Left forelimb (tissue), 1 donor: ENCODE measurements around the gene MCRIP1.
"Not testable (repeated sequence)": the region's sequence is repeated elsewhere in the genome, so short reads cannot be mapped to it uniquely, and the experiment has no call there.

ENCODE experiments used
- DNase-seq: peaks from one replicate; pipeline ENCODE4 v3.0.0-alpha.2; 2018; ENCODE audit warnings: low spot score

The MCRIP1 gene

DNA sequence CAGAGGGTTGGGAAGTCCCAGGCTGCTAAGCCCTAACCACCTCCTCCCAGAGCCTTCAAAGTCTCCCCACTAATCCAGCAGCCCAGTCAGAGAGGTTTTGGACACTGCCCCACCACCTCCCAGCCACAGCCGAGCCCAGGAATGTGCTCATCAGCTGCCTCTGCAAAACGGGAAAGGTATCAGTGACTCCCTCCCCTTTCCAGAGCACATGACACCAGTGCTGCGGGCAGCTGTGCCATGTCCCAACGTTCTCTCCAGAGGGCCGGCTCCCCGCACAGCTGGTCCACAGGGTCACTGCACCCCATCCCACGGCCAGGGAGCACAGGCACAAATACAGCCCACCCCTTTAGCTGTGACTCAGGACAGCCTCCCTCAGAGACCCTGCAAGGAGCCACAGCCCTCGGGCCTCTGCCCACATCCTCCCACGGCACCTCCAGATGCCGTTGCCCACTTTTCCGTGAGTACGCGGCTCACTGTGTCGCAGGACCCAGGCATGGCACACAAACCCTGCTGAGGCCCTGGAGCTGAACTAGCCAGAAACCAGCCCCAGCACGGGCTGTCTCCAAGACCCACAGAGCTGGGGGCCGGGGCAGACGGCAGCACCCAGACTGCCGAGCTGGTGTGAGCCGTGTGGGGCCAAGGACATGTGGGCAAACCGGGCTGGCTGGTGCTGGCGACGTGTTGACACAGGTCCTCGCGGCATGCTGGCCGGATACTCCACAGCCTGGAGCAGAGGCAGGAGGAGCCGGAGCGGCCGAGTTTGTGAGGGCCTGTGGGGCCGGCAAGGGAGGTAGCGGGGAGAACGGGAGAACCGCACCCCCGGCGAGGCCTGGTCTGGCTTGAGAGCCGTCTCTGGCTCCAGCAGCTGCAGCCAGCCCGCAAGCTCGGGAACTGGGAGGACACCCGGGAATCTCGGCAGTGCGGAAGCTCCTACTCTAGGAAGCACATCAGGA, 8.0 kb upstream of the MCRIP1 start:
- DNase-seq = no peak

DNA sequence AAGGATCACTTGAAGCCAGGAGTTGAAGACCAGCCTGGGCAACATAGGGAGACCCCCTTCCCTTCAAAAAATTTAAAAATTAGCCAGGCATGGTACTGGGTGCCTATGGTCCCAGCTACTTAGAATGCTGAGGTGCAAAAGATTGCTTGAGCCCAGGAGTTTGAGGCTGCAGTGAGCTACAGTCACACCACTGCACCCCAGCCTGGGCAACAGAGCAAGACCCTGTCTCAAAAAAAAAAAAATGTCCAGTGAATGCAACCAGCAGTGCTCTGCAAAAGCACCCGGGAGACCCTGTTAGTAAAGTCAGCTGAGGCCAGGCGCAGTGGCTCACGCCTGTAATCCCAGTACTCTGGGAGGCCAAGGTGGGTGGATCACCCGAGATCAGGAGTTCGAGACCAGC, 7.0 kb upstream of the MCRIP1 start:
- not testable (repeated sequence) for DNase-seq

DNA sequence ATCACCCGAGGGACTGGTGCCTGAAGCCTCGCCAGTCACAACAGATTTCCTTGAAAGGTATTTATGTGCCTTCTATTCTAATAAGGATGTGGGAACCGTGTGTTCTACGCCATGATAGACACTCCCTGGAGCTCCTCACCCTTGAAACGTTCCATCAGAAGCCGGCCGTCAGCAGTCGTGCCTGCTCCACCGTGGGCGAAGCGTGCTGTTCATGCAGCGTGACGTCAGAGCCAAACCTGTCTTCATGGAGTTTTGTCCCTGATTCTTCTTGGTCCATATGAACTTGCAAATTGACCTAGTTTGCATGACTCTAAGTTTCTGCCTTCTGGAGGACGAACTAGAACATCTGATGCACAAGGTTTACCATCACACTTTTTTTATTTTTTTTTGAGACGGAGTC, 6.2 kb upstream of the MCRIP1 start:
- DNase-seq = no peak

DNA sequence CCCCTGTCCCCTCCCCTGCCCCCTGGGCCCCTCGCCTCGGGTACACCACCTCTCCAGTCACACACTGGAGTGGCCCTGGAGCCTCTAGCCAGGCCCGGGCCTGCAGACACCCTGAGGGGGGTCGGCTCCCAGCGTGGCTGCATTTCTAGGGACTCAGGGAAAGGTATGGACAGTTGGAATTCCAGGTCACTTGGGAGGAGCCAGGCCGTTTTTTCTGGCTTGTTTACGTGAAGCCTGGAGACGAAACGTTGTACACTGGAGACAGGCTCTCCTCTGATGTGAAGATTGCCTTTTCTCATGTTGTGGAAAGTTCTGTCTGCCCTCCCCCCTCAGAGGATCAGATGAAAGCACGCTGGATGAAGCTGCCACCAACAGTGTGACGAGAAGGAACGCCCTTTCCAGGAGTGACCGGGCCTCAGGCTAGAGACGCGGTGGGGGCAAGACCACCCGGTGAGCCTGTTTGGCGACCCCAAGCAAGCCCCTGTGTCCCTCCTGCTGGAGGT, 5.7 kb upstream of the MCRIP1 start:
- no peak for DNase-seq

DNA sequence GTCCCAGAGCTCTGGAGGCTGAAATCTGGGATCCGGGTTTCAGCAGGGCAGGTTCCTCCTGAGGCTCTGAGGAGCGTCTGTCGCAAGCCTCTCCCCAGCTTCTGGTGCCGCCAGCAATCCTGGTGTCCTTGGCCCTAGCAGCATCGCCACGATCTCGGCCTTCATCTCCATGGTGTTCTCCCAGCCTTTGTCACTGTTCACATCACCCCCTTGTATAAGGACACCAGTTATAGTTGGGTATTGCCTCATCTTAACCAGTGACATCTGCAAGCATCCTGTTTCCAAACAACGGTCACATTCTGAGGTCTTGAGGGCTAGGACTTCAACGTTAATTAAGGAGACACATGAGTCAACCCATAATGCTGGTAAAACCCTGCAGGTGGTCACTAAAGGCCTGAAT, 4.5 kb upstream of the MCRIP1 start:
- DNase-seq = no peak

DNA sequence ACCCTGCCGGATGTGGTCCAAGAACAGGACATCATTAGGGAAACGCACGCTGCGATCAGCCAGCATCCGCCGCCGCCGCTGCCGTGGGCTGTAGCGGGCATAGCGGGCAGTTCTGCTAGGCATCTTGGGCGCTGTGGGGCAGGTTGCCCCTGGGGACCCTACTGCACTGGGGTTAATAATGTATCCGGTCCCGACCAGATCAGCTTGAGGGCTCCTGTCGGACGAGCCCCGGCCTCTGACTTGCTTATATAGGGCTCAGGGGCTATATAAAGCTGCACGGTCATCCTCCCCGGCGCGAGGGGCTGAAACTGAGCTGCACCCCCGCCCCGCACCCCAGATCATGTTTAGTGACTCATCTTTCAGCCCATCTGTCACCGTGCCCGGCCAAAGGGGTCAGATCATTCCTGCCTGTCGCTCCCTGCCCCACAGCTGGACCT, 1.8 kb upstream of the MCRIP1 start, which contains the start of gene PPP1R27:
Gene PPP1R27, minus strand, starts transcription at position 220 of the 437 bp plus-strand sequence. Its CDS starts 97 bp downstream, at position 123.
- no peak for DNase-seq

DNA sequence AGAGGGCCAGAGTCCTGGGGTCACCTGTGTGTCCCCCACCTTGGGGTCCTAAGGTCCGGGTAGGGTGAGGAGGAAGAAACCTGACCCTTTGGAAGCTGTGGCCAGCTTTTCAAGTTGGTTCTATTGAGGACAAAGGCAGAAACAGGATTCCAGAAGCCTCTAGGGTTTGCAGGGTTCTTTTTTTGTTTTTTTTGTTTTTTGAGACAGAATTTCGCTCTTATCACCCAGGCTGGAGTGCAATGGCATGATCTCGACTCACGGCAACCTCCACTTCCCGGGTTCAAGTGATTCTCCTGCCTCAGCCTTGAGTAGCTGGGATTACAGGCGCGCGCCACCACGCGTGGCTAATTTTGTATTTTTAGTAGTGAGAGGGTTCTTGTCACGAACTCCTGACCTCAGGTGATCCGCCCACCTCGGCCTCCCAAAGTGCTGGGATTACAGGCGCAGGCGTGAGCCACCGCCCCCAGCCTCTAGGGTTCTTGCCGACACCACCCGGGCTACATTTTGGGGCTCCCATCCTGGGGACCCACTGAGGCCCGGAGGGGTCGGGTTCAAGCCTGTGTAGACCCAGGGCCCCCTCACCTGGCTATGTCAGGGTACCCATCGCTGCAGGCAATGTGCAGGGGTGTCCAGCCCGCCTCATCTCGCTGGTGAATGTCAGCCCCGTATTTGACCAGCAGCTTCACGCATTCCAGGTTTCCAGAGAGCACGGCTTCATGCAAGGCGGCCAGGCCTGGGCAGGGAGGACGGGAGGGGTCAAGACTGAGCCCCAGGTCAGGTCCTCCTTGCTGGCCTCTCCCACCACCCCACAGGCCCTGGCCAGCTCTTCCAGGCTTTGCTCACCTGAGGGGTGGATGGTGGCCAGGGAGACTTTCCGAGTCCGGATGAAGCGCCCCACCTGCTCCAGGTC, 1.1 kb upstream of the MCRIP1 start:
- DNase-seq = no peak

DNA sequence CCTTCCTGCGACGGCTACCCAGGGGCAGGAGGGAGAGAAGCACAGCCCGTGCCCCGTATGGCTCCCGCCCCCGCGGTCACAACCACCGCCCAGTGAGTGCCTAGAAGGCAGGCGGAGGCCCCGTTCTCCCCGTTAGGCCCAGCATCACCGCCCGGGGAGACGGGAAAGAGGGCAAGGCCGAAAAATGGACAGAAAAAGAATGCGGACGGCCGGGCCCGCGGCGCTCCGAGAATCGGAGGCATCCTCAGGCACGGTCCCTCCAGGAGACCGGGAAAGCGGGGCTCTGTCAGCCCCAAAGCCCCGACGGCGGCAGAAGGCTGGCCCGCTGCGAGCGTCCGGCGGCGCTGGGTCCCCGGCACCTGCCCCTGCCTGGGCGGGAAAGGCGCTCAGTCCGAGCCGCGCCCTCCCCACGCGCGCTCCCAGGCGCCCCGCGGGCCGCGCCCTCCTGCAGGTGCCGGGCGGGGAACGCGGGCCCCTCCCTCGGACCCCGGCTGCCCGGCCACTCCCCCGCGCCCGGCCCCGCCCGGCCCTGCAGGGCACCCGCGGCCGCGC, 407 bp downstream of the MCRIP1 start:
- no peak for DNase-seq

DNA sequence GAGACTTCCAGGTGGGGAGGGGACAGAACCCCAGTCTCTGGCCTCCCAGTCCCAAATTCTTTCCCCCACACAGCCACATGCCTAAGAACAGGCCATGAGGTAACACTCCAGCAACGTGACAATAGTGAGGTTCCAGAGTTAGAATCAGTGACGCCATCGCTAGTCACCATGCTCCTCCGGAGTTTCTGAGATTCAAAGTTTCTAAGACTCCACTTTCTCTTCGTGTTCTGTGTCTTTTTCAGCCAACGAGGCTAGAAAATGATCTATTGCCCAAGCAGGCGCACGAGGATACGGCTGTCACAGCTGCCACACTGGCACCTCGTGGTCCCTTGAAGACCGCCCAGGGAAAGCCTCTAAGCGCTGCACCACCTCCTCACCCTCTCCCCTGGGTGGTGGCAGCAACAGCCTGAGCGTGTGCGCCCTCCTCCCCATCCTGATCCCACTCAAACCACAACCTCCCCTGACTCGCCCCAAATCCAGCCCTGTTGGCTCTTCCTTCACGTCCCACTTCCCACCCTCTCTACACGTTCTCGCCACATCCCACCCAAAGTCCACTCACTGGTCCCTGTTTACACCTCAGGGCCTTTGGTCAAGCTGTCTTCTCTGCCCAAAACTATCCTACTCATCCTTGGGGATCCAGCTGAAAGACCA, 1.0 kb downstream of the MCRIP1 start:
- no peak for DNase-seq

DNA sequence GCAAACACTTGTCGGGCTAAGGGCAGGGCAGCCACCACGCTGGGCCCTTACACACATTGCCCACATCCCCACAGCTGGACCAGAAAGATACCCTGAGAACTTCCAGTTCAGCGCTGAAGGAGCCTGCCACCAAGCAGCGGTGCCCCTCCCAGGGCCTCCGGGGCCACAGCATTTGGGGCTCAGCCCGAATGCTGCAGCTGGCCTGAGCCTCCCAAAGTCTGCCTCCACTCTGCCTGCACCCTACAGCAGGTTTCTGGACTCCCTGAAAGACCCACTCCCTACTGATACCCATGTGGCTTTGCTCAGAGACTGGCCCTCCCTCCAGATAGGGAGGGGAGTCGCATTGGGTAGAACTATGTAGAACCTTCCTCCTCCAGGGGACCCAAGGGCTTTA, 1.5 kb downstream of the MCRIP1 start:
- DNase-seq = no peak

DNA sequence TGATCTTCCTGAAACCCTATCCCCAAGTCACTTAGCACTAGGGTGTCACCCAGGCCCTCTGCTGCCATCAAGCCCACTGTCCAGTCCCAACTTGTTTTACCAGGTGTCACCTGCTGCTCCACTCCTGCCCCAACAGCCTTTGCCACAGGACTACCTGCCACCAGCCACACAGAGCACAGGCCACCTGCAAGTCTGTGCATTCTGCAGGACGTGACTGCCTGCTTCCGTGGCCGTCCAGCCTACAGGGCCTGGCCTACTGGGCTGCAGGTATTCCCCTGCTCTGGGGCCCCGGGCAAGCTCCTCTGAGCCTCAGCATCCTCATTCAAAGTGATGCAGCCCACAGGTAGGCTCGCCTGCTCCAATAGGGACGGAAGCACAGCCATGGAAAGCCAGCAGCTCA, 3.2 kb downstream of the MCRIP1 start:
- DNase-seq = no peak

DNA sequence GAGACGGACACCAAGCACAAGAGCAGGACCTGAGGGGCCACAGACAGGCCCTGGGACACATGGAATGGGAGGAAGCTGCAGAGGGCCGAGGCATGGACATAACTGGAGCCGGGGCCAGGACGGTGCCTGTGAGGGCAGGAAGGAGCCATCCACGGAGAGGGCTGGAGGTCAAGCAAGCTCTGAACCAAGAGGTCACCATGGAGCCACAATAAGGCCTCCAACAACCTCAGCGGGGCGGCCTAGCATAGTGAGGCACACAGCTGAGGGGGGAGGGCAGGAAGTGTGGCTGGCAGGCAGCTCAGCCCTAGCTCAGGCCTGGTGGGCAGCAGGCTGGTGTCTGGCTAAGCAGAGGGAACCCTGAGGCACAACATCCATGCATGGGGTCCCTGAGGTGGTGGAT, 4.4 kb downstream of the MCRIP1 start:
- DNase-seq = no peak

DNA sequence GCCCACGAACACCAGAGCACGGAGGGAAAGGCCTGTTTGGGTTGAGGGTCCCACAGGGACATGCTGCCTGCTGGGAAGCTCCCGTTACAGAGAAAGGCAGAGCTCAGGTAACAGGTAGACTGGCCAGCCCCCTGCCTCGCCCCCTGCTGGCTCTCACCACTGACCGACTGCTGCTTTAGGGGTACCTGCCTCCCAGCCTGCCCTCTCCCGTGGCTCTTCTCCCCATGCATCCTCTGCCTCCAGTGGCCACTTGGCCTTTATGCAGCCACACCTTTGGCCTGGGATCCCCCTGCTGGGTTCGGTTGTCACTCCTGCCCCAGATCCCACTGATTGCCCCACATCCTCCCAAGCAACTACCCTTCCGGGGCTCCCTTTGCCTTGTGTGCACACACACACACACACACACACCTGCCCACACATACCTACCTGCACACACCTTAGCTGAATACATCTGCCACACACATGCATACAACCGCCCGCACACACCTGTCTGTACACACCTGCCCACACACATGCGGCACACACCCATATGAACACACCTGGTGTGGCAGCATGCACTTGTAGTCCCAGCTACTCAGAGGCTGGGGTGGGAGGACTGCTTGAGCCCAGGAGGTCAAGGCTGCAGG, 7.1 kb downstream of the MCRIP1 start:
- DNase-seq = no peak

DNA sequence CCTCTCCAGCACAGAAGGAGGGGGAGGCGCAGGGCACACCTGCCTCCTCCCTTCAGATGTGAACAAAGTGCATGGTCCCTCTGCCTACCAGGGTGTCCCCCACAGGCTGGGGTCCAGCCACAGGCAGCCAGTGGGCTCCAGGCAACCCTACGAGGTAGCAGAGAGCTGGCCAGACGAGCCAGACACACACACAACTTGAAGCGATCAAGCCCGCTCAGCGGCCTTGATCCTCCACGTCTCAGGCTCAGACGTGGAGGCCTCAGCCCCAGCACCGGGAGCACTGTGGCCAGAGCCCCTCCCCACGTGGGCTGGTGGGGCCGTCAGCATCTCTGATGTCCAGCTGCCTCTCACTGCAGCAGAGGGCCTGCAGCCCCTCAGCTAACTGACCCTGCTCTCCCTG, 8.5 kb downstream of the MCRIP1 start:
- no peak for DNase-seq

DNA sequence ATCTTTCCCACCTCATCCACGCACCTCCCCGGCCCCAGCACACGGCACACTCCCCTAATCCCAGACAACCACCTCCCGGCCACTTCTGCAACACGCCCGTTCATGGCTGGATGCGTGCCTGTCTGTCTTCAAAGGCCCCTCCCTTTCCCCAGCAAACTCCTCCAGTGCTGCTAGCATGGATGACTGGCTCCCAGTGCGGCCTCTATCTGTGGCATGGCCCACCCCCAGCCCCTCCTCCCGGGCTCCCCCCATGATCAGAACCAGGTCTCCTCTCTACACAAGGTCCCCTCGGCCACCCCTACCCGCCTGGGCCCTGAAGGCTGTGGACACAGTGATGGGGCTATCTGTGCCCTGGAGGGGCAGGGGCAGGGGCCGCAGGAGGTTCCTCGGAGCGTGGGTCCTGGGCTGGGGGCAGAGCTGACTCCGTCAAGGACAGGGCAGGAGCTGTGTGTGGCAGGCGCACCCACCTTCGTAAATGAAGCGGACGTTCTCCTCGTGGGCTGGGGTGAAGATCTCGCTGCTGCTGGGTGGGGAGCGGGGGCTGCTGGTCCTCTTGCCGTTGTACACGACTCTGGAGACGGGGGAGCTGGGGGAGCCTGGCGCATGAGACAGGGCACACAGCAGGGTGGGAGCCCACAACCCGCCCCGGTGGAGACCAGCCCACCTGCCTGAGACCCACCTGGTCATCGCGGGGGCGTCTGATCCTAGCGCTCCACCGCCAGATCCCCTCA, 9.1 kb downstream of the MCRIP1 start:
- DNase-seq = no peak

DNA sequence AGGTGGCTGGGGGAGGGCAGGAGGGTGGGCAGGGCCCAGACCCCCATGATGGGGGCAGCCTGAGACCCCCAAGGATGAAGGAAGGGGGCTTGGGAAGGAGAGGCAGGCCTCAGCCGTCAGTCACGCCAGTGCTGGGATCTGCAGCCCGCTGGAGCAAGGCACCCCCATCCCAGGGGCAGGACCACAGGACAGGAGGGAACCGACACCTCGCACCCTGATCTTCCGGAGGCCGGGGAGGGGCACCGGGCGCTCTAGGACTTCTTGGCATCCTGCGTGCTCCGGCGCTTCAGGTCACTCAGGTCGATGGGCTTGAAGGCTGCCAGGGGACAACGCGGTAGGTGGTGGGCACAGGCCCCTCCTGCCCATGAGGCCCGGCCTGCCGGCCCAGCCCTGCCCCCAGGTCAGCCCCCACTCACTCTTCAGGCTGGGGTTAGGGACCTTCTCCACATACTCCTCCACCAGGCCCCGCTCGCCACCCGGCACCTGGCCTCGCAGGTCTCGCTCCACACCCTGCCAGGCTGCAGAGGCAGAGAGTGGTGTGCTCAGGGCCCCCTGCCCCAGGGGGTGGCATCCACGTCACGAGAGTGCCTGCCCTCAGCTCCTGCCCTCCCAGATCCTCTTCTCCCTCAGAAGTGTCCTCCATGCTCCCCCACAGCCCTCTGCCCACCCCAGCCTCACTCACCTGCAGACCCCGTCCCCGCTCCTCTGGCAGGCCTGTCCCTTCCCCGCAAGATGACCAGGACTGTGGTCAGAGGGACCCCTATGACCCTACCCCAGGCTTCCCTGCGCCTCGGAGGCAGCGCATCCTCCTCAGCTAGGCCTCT, 9.9 kb downstream of the MCRIP1 start:
- no peak for DNase-seq

DNA sequence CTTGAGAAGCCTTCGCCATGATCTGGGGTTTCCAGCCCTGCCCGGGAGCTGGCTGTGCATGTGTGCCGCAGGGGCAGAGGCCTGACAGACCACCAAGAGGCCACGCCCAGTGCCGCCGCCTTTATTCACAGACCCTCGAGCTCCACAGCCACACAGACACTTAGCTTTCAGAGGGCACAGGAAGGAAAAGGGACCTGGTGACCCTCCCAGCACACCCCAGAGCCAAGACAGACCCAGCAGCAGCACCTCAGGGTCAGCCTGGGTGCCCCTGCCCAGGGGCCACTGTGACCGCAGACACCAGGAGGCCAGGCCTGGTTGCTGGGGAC, 10.8 kb downstream of the MCRIP1 start:
- no peak for DNase-seq

DNA sequence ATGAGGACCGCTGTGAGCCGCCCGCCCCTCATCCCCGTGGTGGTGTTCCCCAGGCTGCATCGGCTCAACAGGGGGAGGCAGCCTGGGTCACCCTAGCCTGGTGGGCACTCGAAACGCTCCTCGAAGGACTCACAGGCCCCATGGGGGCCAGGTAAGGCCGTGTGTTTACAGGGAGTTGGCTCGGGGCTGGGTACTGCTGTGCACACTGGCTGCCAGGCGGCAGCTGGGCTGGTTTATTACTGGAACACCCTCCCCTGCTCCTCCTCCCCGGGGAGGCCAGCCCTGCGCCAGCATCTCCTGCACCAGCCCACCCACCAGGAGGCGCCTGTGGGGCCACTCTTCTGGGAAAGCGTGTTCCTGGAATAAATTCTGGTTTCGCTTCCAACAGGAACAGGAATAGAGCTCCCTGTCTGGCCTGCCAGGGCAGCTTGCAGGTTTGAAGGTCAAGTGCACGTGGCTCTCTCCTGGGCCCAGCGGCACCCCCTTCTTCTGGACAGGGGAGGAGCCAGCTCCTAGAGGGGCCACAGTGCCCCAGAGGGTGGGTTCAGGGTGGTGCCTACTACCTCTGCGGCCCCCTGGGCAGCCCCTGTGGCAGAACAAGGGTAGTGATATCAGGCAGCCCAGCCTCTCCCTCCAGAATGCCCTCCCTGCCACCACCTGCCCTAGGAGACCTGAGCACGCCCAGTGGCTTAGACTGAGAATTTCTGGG, 11.3 kb downstream of the MCRIP1 start:
- no peak for DNase-seq

DNA sequence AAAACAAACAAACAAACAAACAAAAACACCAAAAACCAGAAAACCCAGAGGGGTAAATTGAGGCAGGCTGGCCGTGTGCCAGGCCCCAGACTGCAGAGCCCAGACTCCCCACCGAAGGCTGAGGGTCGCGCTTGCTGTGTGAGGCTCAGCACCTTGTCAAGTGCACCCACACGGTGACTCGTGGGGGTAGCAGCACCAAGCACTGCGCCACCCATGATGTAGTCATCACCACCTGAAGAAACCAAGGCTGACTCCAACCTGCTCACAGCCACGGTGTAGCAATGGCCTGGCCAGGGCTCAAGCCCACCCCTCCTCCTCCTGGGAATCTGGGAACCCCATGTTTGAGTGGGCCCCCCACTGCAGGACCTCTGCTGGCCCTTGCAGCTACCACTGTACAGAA, 11.9 kb downstream of the MCRIP1 start:
- no peak for DNase-seq
